Activated CD8-positive, alpha-beta memory T cell treated with anti-CD3 and anti-CD28 coated beads for 1 hour (primary cell): ENCODE measurements around the gene GAB2.
"Not testable (repeated sequence)": the region's sequence is repeated elsewhere in the genome, so short reads cannot be mapped to it uniquely, and the experiment has no call there.

ENCODE experiments used
- DNase-seq, 2 donors: peaks; one replicate each; pipeline ENCODE4 v3.0.0-alpha.2; 2020; ENCODE audit warnings: low read depth in 1 of 2; ENCODE audit errors: extremely low read depth in 1 of 2

The GAB2 gene

DNA sequence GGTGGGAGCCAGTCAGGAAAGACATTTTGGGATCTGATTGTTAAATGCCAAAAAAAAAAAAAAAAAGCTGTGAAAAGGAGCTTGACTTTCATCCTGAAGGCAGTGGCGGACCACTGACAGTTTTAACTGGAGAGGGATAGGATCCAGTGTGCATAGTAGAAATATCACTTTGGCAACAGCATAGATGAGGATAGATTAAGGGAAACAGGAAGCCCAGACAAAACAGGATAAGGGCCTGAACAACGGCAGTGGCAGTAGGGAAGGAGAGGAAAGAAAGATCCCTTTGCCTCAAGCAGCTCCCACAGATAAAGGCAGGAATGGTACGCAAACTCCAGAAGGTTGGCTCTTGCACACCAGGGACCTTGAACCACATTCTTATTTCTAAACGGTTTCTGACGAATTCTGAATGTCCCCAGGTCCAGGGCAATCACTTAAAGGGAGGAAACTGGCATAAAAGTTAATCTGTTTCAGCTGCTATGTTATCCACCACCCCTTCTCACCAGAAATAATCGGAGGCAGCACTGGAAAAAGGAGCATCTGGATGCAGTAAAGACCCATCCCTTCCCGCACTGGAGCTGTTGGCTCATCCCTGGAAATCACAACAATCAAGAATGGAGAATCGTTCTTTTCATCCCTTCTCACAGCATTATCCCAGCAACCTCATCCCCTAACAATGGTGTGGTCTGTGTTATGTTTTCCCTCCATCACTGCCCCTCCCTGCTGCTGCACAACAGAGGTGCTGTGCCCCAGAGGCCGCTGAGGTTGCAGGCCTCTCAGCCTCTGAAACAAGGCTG lies 99.1 kb downstream of the GAB2 start:
- DNase-seq, result no peak

- DNase-seq, result no peak
These were observed 101.9 kb downstream of the GAB2 start for GRCh38 chr11:78315724-78316123.

DNA sequence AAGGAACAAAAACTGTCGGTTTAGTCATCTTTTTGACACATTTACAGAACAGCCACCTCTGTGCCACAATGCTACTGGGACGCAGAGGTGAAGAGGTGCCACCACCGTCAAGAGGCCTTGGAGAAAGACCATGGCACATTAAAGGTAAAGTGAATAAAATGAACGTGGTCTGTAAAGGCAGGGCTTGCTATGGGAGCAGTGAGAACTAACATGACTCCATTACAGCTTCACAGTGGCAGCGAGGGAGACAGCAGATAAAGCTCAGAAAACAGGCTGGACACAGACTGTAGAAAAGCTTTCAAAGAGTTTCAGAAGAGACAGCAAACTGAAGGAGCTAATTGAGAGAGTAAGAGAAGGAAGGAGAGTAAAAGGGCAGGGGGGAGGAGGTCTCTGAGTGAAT lies 102.9 kb downstream of the GAB2 start:
- no peak for DNase-seq

- no peak for DNase-seq
These were observed 103.7 kb downstream of the GAB2 start for GRCh38 chr11:78313898-78314297.

GRCh38 chr11:78313181-78313795 lies 104.3 kb downstream of the GAB2 start:
- DNase-seq, result no peak

GRCh38 chr11:78312712-78313111 lies 104.9 kb downstream of the GAB2 start:
- DNase-seq, result no peak

DNA sequence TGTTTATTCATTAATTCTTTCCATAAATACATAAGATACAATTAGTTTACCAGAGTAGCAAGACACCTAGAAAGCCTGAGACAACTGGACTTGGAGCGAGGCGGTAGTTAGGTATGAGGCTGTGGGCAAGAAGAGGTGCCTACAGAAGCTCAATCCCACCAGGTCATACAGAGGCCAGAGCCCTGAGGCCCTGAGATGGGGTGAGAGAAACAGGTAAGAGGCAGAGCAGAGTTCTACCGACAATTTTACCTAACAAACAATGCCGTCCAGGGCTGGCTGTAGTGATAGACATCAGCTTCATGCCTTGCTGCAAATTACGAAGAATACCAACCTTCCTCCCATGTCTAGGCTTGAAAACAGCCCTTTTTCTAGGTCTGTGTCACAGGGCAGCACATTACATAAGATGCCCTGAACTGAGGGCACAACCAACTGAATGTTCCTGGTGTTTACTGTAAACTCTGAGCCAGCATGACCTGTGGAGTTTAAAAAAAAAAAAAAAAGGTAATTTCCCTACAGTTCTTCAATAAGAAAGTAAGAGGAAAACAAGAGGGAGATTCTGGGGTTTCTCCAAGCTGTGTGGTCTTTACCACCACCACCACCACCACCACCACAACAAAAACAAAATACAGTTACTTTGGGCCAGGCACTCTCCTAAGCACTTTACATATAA lies 105.8 kb downstream of the GAB2 start:
- no peak for DNase-seq

- DNase-seq, result no peak
These were observed 107.1 kb downstream of the GAB2 start for GRCh38 chr11:78310500-78310909.

GRCh38 chr11:78304201-78304600 lies 113.4 kb downstream of the GAB2 start:
- no peak for DNase-seq

GRCh38 chr11:78300108-78300839 lies 117.3 kb downstream of the GAB2 start:
- DNase-seq, result no peak

DNA sequence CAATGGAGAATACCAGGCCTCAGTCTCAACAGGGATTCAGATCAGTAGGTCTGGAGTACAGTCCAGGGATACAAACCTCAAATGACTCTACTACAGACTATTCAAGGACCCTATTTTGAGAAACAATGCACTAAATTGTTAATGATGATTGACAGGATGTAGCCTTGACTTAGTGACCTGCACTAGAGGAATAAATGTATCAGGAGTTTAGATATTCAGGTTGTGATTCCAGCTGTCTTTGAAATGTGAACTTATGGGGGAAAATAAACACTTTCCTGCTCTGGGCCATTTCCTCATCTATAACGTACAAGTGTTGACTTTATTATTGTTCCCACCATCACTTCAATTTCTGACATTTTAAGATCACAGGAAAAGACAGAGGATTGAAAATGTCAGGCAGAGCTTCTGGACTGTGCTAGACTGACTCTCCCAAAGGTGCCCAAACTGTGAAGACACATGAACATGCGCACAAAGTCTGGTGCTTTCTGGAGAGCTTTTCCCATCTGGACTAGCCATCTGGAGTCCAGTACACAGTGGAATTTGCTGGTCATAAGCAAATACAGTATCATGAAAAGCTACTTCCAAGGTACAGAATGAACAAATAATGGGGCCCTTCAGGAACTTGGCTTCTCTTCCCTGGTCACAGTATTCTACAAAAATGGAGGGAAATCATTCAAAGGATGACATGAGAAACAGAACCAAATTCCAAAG lies 118.5 kb downstream of the GAB2 start:
- DNase-seq, result no peak

GRCh38 chr11:78298291-78298771 lies 119.3 kb downstream of the GAB2 start:
- DNase-seq, result no peak

GRCh38 chr11:78295991-78296930 lies 121.4 kb downstream of the GAB2 start:
- DNase-seq, result no peak

DNA sequence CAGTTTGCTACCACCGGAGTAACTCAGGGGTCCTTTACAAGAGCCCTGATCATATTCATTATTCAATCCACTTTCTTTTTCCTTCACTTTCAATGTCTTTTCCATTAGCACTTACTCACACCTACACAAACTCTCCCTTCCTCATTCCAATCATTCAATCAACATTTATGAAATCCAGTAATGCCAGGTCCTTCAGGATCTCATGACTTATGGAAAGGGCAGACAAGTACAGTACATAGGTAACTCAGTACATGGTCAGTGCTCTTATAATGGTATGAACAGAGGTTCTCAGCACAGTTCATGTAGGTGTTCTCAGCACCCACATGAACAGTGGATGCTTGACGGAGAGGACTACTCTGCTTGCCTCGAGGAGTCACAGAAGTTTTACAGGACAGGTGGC lies 122.3 kb downstream of the GAB2 start:
- DNase-seq, result no peak

DNA sequence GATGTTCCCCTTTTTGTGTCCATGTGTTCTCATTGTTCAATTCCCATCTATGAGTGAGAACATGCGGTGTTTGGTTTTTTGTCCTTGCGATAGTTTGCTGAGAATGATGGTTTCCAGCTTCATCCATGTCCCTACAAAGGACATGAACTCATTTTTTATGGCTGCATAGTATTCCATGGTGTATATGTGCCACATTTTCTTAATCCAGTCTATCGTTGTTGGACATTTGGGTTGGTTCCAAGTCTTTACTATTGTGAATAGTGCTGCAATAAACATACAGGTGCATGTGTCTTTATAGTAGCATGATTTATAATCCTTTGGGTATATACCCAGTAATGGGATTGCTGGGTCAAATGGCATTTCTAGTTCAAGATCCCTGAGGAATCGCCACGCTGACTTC lies 123.5 kb downstream of the GAB2 start:
- not testable (repeated sequence) for DNase-seq

- DNase-seq, result no peak
These were observed 124.1 kb downstream of the GAB2 start for GRCh38 chr11:78293536-78293935.

DNA sequence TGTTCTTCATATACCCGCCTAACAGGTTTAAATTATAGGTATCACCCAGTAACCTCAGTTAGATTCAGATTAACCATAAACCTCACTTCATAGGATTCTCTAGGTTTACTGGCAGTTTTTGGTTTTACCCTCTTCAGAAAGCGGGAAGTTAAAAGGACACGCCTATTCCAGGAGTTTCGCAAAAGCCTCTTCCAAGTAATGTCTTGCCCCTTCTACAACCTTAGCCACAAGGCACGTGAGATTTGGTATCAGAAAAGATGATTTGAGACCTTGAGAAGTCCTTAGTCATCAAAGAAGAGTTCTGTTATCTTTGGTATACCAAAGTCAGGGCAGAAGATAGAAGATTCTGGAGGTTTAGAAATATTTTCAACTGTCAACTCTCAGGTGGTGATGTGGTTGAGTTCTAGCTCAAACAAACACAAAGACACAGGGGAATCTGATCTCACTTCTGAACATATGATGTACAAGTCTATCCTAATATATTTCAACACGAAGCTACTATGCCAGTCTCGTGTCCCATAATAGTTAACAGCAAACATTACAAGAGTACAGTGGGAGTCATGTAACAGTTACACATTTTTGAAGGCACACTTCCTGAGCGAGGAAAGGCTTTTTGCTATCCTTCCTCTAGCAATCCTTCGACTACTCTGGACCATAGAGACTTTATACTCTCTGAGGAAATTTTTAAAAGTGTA lies 125.4 kb downstream of the GAB2 start:
- DNase-seq, result no peak

DNA sequence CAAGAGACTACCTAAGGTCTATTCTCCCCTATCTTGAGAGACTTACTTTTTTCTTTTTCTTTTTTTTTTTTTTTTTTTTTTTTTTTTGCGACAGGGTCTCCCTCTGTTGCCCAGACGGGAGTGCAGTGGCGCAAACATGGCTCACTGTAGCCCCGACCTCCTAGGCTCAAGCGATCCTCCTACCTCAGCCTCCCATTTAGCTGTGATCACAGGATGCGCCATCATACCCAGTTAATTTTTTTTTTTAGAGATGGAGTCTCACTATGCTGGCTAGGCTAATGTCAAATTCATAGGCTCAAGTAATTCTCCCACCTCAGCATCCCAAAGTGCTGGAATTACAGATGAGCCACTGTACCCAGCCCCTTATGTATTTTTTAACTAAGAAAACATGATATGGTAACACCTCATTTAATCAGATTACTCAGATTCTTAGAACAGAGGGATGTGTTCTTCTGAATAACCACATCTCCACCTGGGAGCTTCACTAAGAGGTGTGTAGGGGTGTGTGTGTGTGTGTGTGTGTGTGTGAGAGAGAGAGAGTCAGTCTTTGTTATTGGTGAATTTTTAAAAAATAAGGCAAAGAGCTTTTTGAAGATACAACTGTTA lies 126.0 kb downstream of the GAB2 start:
- DNase-seq, result no peak
